MCF 10A (cell line): ENCODE results near the gene SF1. TPM values are rescaled to one million over a fixed set of nuclear protein-coding genes. Genes with fewer than 3 reads are reported as not detected.

Experiments
- BruUV-seq: library from RNA; stranded (reverse); fragments of 400-500 nt; replicated peaks from 2 replicates; lab custom pipeline; 2021; lab: Mats Ljungman, UMichigan
- CTCF ChIA-PET: fragments of 300-600 bp; sonication (Branson Sonifier 250); formaldehyde crosslinking; extraction: SDS; loops from one replicate; lab custom pipeline; 2021; ENCODE audit warnings: antibody characterized with exemption, inconsistent platforms; lab: Yijun Ruan, JAX
- POLR2A ChIA-PET: fragments of 300-600, 350-650 bp; sonication (Branson Sonifier 250); formaldehyde crosslinking; extraction: SDS; loops from one replicate; lab custom pipeline; 2020; ENCODE audit warnings: antibody characterized with exemption, inconsistent platforms; lab: Yijun Ruan, JAX
- DNase-seq: peaks from one replicate; pipeline ENCODE4 v3.0.0-alpha.2; 2018; ENCODE audit not compliant: unreplicated experiment
- H3K27ac Mint-ChIP-seq: one replicate; pipeline ENCODE4 v1.8.0; 2022; ENCODE audit warnings: mild to moderate bottlenecking, low read depth, mixed read lengths; ENCODE audit not compliant: unreplicated experiment
- H3K27me3 Mint-ChIP-seq: one replicate; pipeline ENCODE4 v1.8.0; 2022; ENCODE audit warnings: mixed read lengths; ENCODE audit not compliant: insufficient read depth, unreplicated experiment
- H3K36me3 Mint-ChIP-seq: one replicate; pipeline ENCODE4 v1.8.0; 2022; ENCODE audit warnings: mild to moderate bottlenecking, moderate library complexity, mixed read lengths; ENCODE audit not compliant: insufficient read depth, unreplicated experiment
- H3K4me1 Mint-ChIP-seq: one replicate; pipeline ENCODE4 v1.8.0; 2022; ENCODE audit warnings: mixed read lengths; ENCODE audit not compliant: insufficient read depth, unreplicated experiment
- H3K4me3 Mint-ChIP-seq: one replicate; pipeline ENCODE4 v1.8.0; 2022; ENCODE audit warnings: mild to moderate bottlenecking, moderate library complexity, mixed read lengths; ENCODE audit not compliant: unreplicated experiment
- H3K9me3 Mint-ChIP-seq: one replicate; pipeline ENCODE4 v1.8.0; 2022; ENCODE audit warnings: mixed read lengths; ENCODE audit not compliant: unreplicated experiment
- intact Hi-C: fragments of 100-400 bp; cut with micrococcal nuclease; formaldehyde crosslinking; loops from 2 replicates; pipeline ENCODE4 v1.14.1; 2022
- total RNA-seq: library from RNA; stranded (reverse); gene quantifications from 2 replicates; pipeline ENCODE4 v1.2.3, GENCODE V29; 2022
- TF ChIP-seq, protein P1 (sequence below): fragments of 200-600 bp; IDR thresholded peaks from one replicate; pipeline ENCODE4 v1.8.0; 2022; ENCODE audit warnings: antibody characterized with exemption, mild to moderate bottlenecking; ENCODE audit not compliant: unreplicated experiment

The SF1 gene
- total RNA-seq, 1 experiment from 2014 or later = 503 TPM

DNA sequence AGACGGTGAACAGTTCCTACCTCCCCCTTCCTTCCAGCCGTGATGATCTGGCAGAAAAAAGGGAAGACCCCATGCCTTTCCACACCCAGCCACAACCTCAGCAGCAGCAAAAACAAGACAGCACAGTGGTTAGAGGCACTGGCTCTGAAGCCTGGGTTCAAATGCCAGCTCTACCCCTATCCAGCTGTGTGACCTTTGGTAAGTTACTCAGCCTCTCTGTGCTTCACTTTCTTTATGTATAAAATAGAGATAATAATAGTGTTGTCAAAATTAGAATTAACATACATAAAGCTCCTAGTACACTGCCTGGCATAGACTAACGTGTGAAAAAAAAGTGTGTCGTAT is 59.6 kb downstream of the SF1 start:
- TF ChIP-seq, protein P1, sequence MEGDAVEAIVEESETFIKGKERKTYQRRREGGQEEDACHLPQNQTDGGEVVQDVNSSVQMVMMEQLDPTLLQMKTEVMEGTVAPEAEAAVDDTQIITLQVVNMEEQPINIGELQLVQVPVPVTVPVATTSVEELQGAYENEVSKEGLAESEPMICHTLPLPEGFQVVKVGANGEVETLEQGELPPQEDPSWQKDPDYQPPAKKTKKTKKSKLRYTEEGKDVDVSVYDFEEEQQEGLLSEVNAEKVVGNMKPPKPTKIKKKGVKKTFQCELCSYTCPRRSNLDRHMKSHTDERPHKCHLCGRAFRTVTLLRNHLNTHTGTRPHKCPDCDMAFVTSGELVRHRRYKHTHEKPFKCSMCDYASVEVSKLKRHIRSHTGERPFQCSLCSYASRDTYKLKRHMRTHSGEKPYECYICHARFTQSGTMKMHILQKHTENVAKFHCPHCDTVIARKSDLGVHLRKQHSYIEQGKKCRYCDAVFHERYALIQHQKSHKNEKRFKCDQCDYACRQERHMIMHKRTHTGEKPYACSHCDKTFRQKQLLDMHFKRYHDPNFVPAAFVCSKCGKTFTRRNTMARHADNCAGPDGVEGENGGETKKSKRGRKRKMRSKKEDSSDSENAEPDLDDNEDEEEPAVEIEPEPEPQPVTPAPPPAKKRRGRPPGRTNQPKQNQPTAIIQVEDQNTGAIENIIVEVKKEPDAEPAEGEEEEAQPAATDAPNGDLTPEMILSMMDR = no peak
- Mint-ChIP-seq H3K4me3 (no peak overlapping the region), H3K9me3 (no peaks in the 10 kb centered on the region), H3K36me3 (no peaks in the 10 kb centered on the region), H3K4me1 (no peaks in the 10 kb centered on the region), H3K27ac (no peak overlapping the region), H3K27me3 (peaks cover 91% of the 10 kb centered on the region)
- POLR2A ChIA-PET = interaction anchor here (0.5 to 0.8 kb wide), 2 partner anchors 20 to 30 kb away, joined by 3 to 4 read pairs; no protein-coding TSS in a partner anchor
- no peak for DNase-seq
- BruUV-seq = no TSS peak
- intact Hi-C loops = no loop called here
- CTCF ChIA-PET = interaction anchor here (0.7 to 3.0 kb wide), 5 partner anchors 9 to 313 kb away, joined by 3 to 11 read pairs (median 3); no protein-coding TSS in a partner anchor

GRCh38 chr11:64718084-64718779 is 60.1 kb downstream of the SF1 start:
- H3K27me3 Mint-ChIP-seq = peaks cover 93% of the 10 kb centered on the region
- H3K4me1 Mint-ChIP-seq = no peaks in the 10 kb centered on the region
- no TSS peak for BruUV-seq
- POLR2A ChIA-PET = interaction anchor here (0.5 to 0.8 kb wide), 2 partner anchors 20 to 30 kb away, joined by 3 to 4 read pairs; no protein-coding TSS in a partner anchor
- H3K27ac Mint-ChIP-seq = no peak overlapping the region
- H3K4me3 Mint-ChIP-seq = no peak overlapping the region
- TF ChIP-seq, protein P1 = no peak
- intact Hi-C loops = no loop called here
- no peak for DNase-seq
- CTCF ChIA-PET = interaction anchor here (0.6 to 3.0 kb wide), 6 partner anchors 9 to 312 kb away, joined by 3 to 11 read pairs (median 3); no protein-coding TSS in a partner anchor
- no peaks in the 10 kb centered on the region for H3K9me3 Mint-ChIP-seq
- H3K36me3 Mint-ChIP-seq = no peaks in the 10 kb centered on the region

DNA sequence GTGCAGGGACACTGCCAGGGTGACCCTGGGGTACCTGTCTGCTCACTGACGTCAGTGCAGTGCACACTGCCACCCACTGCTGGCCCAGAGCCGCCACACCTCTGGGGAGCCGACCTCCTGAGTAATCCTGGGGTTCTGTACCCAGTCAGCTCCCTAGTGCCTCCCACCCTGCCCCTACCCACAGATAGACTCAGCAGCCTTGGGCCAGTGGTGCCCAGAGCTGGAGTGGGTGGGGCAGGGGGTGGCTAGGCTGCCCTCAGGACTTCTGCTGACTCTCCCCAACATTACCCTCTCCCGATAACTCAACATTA is 61.1 kb downstream of the SF1 start:
- Mint-ChIP-seq H3K4me1 (no peaks in the 10 kb centered on the region), H3K4me3 (no peak overlapping the region), H3K9me3 (no peaks in the 10 kb centered on the region), H3K36me3 (no peaks in the 10 kb centered on the region), H3K27me3 (peaks cover 87% of the 10 kb centered on the region), H3K27ac (no peak overlapping the region)
- ChIA-PET CTCF (interaction anchor here (0.9 to 1.2 kb wide), 2 partner anchors 25 to 57 kb away, joined by 3 to 4 read pairs; no protein-coding TSS in a partner anchor), POLR2A (interaction anchor here (0.5 to 1.0 kb wide), 2 partner anchors 9 to 16 kb away, joined by 3 read pairs; no protein-coding TSS in a partner anchor)
- DNase-seq = no peak
- TF ChIP-seq, protein P1 = no peak
- BruUV-seq = no TSS peak
- intact Hi-C loops = no loop called here

DNA sequence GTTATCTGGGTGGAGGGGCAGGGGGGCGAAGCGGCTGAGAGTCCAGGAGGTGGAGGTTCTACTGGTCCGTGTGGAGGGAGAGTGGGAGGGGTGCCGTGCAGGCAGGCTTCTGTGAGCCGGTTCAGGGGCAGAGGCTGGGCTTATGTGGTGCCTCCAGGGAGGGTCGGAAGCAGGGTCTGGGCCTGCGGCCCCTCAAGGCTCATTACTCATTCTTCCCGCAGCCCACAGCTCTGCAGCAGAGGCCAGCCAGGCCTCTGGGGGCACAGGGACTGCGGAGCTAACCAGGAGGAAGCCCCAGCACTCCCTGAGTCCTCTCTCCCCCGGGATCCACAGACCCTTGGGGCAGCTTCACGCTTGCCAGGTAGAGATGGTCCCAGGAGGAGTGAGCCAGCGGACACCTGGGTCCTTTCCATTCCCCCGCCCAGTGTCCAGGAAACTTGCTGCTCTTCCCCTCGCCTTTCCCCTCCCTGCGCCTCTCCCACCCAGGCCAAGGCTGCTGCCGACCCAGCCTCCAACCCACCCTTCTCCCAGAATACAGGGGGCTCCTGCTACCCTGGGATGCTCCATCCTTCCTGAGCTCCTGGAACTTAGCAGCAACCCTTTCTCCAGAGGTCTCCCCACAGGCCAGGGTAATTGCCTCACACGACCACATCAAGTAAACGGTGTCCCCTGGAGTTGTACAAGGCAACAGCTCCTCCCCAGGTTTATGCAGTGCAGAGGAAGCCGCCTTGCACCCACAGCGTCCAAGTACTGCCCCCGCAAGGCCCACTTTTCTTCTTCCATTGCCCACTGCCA is 61.7 kb downstream of the SF1 start:
- Mint-ChIP-seq H3K27me3 (peaks cover 82% of the 10 kb centered on the region), H3K9me3 (no peaks in the 10 kb centered on the region), H3K4me3 (no peak overlapping the region), H3K4me1 (no peaks in the 10 kb centered on the region), H3K27ac (no peak overlapping the region), H3K36me3 (no peaks in the 10 kb centered on the region)
- no peak for DNase-seq
- TF ChIP-seq, protein P1 = no peak
- ChIA-PET POLR2A (interaction anchor here (0.5 to 1.0 kb wide), 2 partner anchors 8 to 16 kb away, joined by 3 read pairs; no protein-coding TSS in a partner anchor), CTCF (interaction anchor here (1.1 kb wide), 1 partner anchor 265 kb away, joined by 3 read pairs; no protein-coding TSS in a partner anchor)
- BruUV-seq = no TSS peak
- intact Hi-C loops = no loop called here
